Measurements from ENCODE around the gene TSHZ3.

The TSHZ3 gene

GRCh38 chr19:31276831-31277230 is 72.4 kb downstream of the TSHZ3 start:
- intact Hi-C loops (cut with DNase I): no loop called here
- no peak for DNase-seq

GRCh38 chr19:31275068-31275334 is 74.2 kb downstream of the TSHZ3 start:
- peak in 2 of 42 donors; percentile 8 to 23 for DNase-seq
- intact Hi-C loops (cut with DNase I): no loop called here

- intact Hi-C loops (cut with DNase I): no loop called here
- DNase-seq: peak in 15 of 42 donors; percentile 2 to 54 (median 21)
These were observed 74.8 kb downstream of the TSHZ3 start for GRCh38 chr19:31274251-31275067.

GRCh38 chr19:31272583-31273106 is 76.6 kb downstream of the TSHZ3 start:
- intact Hi-C loops (cut with DNase I): no loop called here
- no peak for DNase-seq

- intact Hi-C loops (cut with DNase I): no loop called here
- DNase-seq: no peak
These were observed 77.8 kb downstream of the TSHZ3 start for GRCh38 chr19:31271306-31271911.

- no peak for DNase-seq
- intact Hi-C loops (cut with DNase I): no loop called here
These were observed 78.3 kb downstream of the TSHZ3 start for GRCh38 chr19:31270897-31271296.

GRCh38 chr19:31269425-31270127 is 79.7 kb downstream of the TSHZ3 start:
- DNase-seq: no peak

GRCh38 chr19:31268751-31269383 is 80.4 kb downstream of the TSHZ3 start:
- intact Hi-C loops (cut with DNase I): no loop called here
- DNase-seq: no peak

More at GRCh38 chr19:31269425-31270127, 79.7 kb downstream of the TSHZ3 start:
- intact Hi-C loops (cut with DNase I): no loop called here

GRCh38 chr19:31266731-31267130 is 82.5 kb downstream of the TSHZ3 start:
- intact Hi-C loops (cut with DNase I): no loop called here
- no peak for DNase-seq

- DNase-seq: no peak
- intact Hi-C loops (cut with DNase I): no loop called here
These were observed 83.0 kb downstream of the TSHZ3 start for GRCh38 chr19:31266196-31266595.

- DNase-seq: peak in 3 of 42 donors; percentile 12 to 24 (median 23)
These were observed 85.0 kb downstream of the TSHZ3 start for GRCh38 chr19:31264041-31264778.

GRCh38 chr19:31263328-31263727 is 85.9 kb downstream of the TSHZ3 start:
- intact Hi-C loops (cut with DNase I): no loop called here
- DNase-seq: peak in 2 of 42 donors; percentile 13 to 22

More at GRCh38 chr19:31264041-31264778, 85.0 kb downstream of the TSHZ3 start:
- intact Hi-C loops (cut with DNase I): no loop called here

GRCh38 chr19:31262725-31263191 is 86.5 kb downstream of the TSHZ3 start:
- intact Hi-C loops (cut with DNase I): no loop called here
- DNase-seq: peak in 3 of 42 donors; percentile 5 to 18 (median 6)

GRCh38 chr19:31261603-31262212 is 87.5 kb downstream of the TSHZ3 start:
- DNase-seq: peak in 2 of 42 donors; percentile 1 to 5
- intact Hi-C loops (cut with DNase I): no loop called here

GRCh38 chr19:31261019-31261602 is 88.1 kb downstream of the TSHZ3 start:
- intact Hi-C loops (cut with DNase I): no loop called here
- peak in 2 of 42 donors; percentile 26 to 29 for DNase-seq

GRCh38 chr19:31260171-31260933 is 88.9 kb downstream of the TSHZ3 start:
- DNase-seq: peak in 2 of 42 donors; percentile 15 to 29
- intact Hi-C loops (cut with DNase I): no loop called here
